ENCODE measurements around the gene PRPF39. TPM values are rescaled to one million over a fixed set of nuclear protein-coding genes. Genes with fewer than 3 reads are reported as not detected.

Gene PRPF39
- total and polyA plus RNA-seq, 2 of the 13 experiments (the other 11 are each of a cell fraction or from before 2014, with no cell fraction given) = 44.2 to 65.0 TPM

DNA sequence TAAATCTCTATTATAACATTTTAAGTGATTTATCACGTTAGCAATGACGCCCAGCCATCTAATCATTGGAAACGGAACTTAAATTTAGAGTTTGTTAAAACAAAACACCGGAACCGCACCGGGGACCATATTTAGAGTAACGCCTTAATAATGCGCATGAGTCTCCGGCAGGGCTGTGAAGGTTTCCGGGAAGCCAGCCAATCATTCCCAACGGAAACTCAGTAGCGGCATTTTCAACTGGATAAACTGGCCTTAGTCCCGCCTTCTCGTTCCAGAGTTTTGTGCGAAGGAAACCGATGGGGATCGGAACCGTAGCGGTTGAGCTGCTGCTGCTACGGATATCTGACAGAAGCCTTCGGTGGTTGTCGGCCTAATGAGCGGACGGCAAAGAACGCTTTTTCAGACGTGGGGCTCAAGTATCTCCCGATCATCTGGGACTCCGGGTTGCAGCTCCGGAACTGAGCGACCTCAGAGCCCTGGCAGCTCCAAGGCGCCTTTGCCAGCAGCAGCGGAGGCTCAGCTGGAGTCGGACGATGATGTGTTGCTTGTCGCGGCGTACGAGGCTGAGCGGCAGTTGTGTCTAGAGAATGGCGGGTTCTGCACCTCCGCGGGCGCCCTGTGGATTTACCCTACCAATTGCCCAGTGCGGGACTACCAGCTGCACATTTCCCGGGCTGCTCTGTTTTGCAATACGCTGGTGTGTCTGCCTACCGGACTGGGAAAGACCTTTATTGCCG, 51.9 kb downstream of the PRPF39 start, which contains the start of gene FANCM (continued):
- TF ChIP-seq, protein P1, sequence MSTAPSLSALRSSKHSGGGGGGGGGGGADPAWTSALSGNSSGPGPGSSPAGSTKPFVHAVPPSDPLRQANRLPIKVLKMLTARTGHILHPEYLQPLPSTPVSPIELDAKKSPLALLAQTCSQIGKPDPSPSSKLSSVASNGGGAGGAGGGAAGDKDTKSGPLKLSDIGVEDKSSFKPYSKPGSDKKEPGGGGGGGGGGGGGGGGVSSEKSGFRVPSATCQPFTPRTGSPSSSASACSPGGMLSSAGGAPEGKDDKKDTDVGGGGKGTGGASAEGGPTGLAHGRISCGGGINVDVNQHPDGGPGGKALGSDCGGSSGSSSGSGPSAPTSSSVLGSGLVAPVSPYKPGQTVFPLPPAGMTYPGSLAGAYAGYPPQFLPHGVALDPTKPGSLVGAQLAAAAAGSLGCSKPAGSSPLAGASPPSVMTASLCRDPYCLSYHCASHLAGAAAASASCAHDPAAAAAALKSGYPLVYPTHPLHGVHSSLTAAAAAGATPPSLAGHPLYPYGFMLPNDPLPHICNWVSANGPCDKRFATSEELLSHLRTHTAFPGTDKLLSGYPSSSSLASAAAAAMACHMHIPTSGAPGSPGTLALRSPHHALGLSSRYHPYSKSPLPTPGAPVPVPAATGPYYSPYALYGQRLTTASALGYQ (CRISPR knock-in tag; IDR thresholded peaks at IDR 0.05) = no peak
- TF ChIP-seq SYNCRIP (IDR thresholded peaks at IDR 0.05; ENCODE audit: insufficient read depth, low read depth, low read length) = no peak
- no peak for TF ChIP-seq ZNF616 (CRISPR knock-in tag; IDR thresholded peaks at IDR 0.05; ENCODE audit: low read depth)
- TF ChIP-seq POLR2A (IDR thresholded peaks at IDR 0.05; ENCODE audit: insufficient read depth in 1 of 2, low read depth in 2 of 2, low read length in 2 of 2) = peak; percentile 73 to 74
- TF ChIP-seq ZNF460 (CRISPR knock-in tag; IDR thresholded peaks at IDR 0.05; ENCODE audit: borderline replicate concordance) = no peak
- TF ChIP-seq, protein P2, sequence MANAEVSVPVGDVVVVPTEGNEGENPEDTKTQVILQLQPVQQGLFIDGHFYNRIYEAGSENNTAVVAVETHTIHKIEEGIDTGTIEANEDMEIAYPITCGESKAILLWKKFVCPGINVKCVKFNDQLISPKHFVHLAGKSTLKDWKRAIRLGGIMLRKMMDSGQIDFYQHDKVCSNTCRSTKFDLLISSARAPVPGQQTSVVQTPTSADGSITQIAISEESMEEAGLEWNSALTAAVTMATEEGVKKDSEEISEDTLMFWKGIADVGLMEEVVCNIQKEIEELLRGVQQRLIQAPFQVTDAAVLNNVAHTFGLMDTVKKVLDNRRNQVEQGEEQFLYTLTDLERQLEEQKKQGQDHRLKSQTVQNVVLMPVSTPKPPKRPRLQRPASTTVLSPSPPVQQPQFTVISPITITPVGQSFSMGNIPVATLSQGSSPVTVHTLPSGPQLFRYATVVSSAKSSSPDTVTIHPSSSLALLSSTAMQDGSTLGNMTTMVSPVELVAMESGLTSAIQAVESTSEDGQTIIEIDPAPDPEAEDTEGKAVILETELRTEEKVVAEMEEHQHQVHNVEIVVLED (CRISPR knock-in tag; IDR thresholded peaks at IDR 0.05; ENCODE audit: borderline replicate concordance) = peak; percentile 49; the same call in 1 of the 2 replicates
- TF ChIP-seq, protein P3, sequence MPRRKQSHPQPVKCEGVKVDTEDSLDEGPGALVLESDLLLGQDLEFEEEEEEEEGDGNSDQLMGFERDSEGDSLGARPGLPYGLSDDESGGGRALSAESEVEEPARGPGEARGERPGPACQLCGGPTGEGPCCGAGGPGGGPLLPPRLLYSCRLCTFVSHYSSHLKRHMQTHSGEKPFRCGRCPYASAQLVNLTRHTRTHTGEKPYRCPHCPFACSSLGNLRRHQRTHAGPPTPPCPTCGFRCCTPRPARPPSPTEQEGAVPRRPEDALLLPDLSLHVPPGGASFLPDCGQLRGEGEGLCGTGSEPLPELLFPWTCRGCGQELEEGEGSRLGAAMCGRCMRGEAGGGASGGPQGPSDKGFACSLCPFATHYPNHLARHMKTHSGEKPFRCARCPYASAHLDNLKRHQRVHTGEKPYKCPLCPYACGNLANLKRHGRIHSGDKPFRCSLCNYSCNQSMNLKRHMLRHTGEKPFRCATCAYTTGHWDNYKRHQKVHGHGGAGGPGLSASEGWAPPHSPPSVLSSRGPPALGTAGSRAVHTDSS (CRISPR knock-in tag; conservative IDR thresholded peaks at IDR 0.05) = no peak
- TF ChIP-seq, protein P4, sequence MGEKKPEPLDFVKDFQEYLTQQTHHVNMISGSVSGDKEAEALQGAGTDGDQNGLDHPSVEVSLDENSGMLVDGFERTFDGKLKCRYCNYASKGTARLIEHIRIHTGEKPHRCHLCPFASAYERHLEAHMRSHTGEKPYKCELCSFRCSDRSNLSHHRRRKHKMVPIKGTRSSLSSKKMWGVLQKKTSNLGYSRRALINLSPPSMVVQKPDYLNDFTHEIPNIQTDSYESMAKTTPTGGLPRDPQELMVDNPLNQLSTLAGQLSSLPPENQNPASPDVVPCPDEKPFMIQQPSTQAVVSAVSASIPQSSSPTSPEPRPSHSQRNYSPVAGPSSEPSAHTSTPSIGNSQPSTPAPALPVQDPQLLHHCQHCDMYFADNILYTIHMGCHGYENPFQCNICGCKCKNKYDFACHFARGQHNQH (CRISPR knock-in tag; IDR thresholded peaks at IDR 0.05) = peak; percentile 52; the same call in 1 of the 2 replicates
- no peak for TF ChIP-seq CBX2 (IDR thresholded peaks at IDR 0.05; ENCODE audit: low read depth, low read length)
- no peak for TF ChIP-seq CBX2 (CRISPR knock-in tag; IDR thresholded peaks at IDR 0.05; ENCODE audit: low read depth)
- no peak; the same call in 1 of the 2 replicates for TF ChIP-seq ZNF224 (CRISPR knock-in tag; IDR thresholded peaks at IDR 0.05)
- no peak for TF ChIP-seq BCL6 (CRISPR knock-in tag; IDR thresholded peaks at IDR 0.05)
- TF ChIP-seq ESRRA (CRISPR knock-in tag; IDR thresholded peaks at IDR 0.05; ENCODE audit: low read depth) = no peak
- TF ChIP-seq ZNF44 (CRISPR knock-in tag; IDR thresholded peaks at IDR 0.05) = 0 out of 2 replicates have a peak, but pooled peaks have one; percentile 24
- TF ChIP-seq, protein P5, sequence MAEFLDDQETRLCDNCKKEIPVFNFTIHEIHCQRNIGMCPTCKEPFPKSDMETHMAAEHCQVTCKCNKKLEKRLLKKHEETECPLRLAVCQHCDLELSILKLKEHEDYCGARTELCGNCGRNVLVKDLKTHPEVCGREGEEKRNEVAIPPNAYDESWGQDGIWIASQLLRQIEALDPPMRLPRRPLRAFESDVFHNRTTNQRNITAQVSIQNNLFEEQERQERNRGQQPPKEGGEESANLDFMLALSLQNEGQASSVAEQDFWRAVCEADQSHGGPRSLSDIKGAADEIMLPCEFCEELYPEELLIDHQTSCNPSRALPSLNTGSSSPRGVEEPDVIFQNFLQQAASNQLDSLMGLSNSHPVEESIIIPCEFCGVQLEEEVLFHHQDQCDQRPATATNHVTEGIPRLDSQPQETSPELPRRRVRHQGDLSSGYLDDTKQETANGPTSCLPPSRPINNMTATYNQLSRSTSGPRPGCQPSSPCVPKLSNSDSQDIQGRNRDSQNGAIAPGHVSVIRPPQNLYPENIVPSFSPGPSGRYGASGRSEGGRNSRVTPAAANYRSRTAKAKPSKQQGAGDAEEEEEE (CRISPR knock-in tag; IDR thresholded peaks at IDR 0.05; ENCODE audit: borderline replicate concordance) = no peak
- peak; percentile 68 for TF ChIP-seq FOXK1 (CRISPR knock-in tag; IDR thresholded peaks at IDR 0.05; ENCODE audit: borderline replicate concordance, low read depth)
- peak; percentile 75; the same call in 1 of the 2 replicates for TF ChIP-seq GZF1 (CRISPR knock-in tag; IDR thresholded peaks at IDR 0.05)
- TF ChIP-seq SAP130 (CRISPR knock-in tag; IDR thresholded peaks at IDR 0.05; ENCODE audit: low read depth) = peak; percentile 100
- TF ChIP-seq, protein P6, sequence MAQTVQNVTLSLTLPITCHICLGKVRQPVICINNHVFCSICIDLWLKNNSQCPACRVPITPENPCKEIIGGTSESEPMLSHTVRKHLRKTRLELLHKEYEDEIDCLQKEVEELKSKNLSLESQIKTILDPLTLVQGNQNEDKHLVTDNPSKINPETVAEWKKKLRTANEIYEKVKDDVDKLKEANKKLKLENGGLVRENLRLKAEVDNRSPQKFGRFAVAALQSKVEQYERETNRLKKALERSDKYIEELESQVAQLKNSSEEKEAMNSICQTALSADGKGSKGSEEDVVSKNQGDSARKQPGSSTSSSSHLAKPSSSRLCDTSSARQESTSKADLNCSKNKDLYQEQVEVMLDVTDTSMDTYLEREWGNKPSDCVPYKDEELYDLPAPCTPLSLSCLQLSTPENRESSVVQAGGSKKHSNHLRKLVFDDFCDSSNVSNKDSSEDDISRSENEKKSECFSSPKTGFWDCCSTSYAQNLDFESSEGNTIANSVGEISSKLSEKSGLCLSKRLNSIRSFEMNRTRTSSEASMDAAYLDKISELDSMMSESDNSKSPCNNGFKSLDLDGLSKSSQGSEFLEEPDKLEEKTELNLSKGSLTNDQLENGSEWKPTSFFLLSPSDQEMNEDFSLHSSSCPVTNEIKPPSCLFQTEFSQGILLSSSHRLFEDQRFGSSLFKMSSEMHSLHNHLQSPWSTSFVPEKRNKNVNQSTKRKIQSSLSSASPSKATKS (CRISPR knock-in tag; IDR thresholded peaks at IDR 0.05) = no peak

Measured in HepG2 (cell line).